ENCODE results near the gene RAD23A. TPM values are rescaled to one million over a fixed set of nuclear protein-coding genes. Genes with fewer than 3 reads are reported as not detected.
A peak's percentile ranks its signal among the peaks of the same experiment; 100 is the strongest.
"Not testable (repeated sequence)": the region's sequence is repeated elsewhere in the genome, so short reads cannot be mapped to it uniquely, and the experiment has no call there.

RAD23A gene
- polyA plus RNA-seq, 1 donor from 2014 or later = 132 TPM

- Mint-ChIP-seq H3K4me1 (peaks cover 16 to 30% (median 23%) of the 10 kb centered on the region in 3 donors), H3K36me3 (peaks cover 9% of the 10 kb centered on the region), H3K27ac (peak overlapping the region; percentile 93 to 99 (median 97)), H3K27me3 (no peaks in the 10 kb centered on the region), H3K4me3 (peak overlapping the region; percentile 88 to 93 (median 90)), H3K9me3 (no peaks in the 10 kb centered on the region)
These were observed 545 bp downstream of the RAD23A start for GRCh38 chr19:12946092-12946721.

GRCh38 chr19:12946731-12947496 lies 1.3 kb downstream of the RAD23A start:
- H3K27me3 Mint-ChIP-seq = no peaks in the 10 kb centered on the region
- peaks cover 9% of the 10 kb centered on the region for H3K36me3 Mint-ChIP-seq
- peak overlapping the region; percentile 88 to 93 (median 90) for H3K4me3 Mint-ChIP-seq
- peak overlapping the region; percentile 93 to 97 (median 96) for H3K27ac Mint-ChIP-seq
- H3K4me1 Mint-ChIP-seq = peaks cover 16 to 30% (median 23%) of the 10 kb centered on the region in 3 donors
- H3K9me3 Mint-ChIP-seq = no peaks in the 10 kb centered on the region

- Mint-ChIP-seq H3K4me3 (peak overlapping the region in 2 of 4 donors; percentile 33 to 42), H3K4me1 (peaks cover 16 to 28% (median 21%) of the 10 kb centered on the region in 3 donors), H3K27ac (peak overlapping the region in 2 of 3 donors; percentile 53 to 97), H3K36me3 (peaks cover 9% of the 10 kb centered on the region), H3K27me3 (no peaks in the 10 kb centered on the region), H3K9me3 (no peaks in the 10 kb centered on the region)
These were observed 2.3 kb downstream of the RAD23A start for GRCh38 chr19:12947702-12948611.

- peaks cover 15 to 22% (median 16%) of the 10 kb centered on the region in 3 donors for H3K4me1 Mint-ChIP-seq
- peak overlapping the region in 2 of 3 donors; percentile 19 to 90 for H3K27ac Mint-ChIP-seq
- no peaks in the 10 kb centered on the region for H3K9me3 Mint-ChIP-seq
- no peaks in the 10 kb centered on the region for H3K27me3 Mint-ChIP-seq
- H3K36me3 Mint-ChIP-seq = peaks cover 6% of the 10 kb centered on the region
- peak overlapping the region in 1 of 4 donors; percentile 42 for H3K4me3 Mint-ChIP-seq
These were observed 3.1 kb downstream of the RAD23A start for GRCh38 chr19:12948612-12949362.

- H3K27ac Mint-ChIP-seq = peak overlapping the region in 2 of 3 donors; percentile 59 to 90
- no peaks in the 10 kb centered on the region for H3K27me3 Mint-ChIP-seq
- peaks cover 6% of the 10 kb centered on the region for H3K36me3 Mint-ChIP-seq
- H3K4me1 Mint-ChIP-seq = peaks cover 18 to 25% (median 20%) of the 10 kb centered on the region in 3 donors
- peak overlapping the region in 1 of 4 donors; percentile 67 for H3K4me3 Mint-ChIP-seq
- no peaks in the 10 kb centered on the region for H3K9me3 Mint-ChIP-seq
These were observed 4.0 kb downstream of the RAD23A start for GRCh38 chr19:12949363-12950283.

GRCh38 chr19:12952050-12952449 lies 6.4 kb downstream of the RAD23A start:
- Mint-ChIP-seq H3K27ac (peak overlapping the region in 2 of 3 donors; percentile 5 to 90), H3K4me3 (peak overlapping the region in 1 of 4 donors; percentile 67), H3K4me1 (peaks cover 6 to 24% (median 16%) of the 10 kb centered on the region in 3 donors)
- H3K27me3 Mint-ChIP-seq, H3K36me3 Mint-ChIP-seq, H3K9me3 Mint-ChIP-seq: not testable (repeated sequence)

GRCh38 chr19:12952488-12953137 lies 7.0 kb downstream of the RAD23A start:
- Mint-ChIP-seq H3K9me3 (no peaks in the 10 kb centered on the region), H3K27ac (peak overlapping the region; percentile 53 to 90 (median 56)), H3K36me3 (peaks cover 6% of the 10 kb centered on the region), H3K4me1 (peaks cover 6 to 24% (median 16%) of the 10 kb centered on the region in 3 donors), H3K27me3 (no peaks in the 10 kb centered on the region), H3K4me3 (peak overlapping the region in 1 of 4 donors; percentile 67)

GRCh38 chr19:12953138-12953798 lies 7.6 kb downstream of the RAD23A start:
- Mint-ChIP-seq H3K36me3 (peaks cover 6% of the 10 kb centered on the region), H3K9me3 (no peaks in the 10 kb centered on the region), H3K4me3 (peak overlapping the region in 2 of 4 donors; percentile 32 to 67), H3K27ac (peak overlapping the region in 2 of 3 donors; percentile 53 to 97), H3K27me3 (no peaks in the 10 kb centered on the region), H3K4me1 (peaks cover 6 to 23% (median 13%) of the 10 kb centered on the region in 3 donors)

GRCh38 chr19:12953799-12954611 lies 8.3 kb downstream of the RAD23A start:
- Mint-ChIP-seq H3K4me1 (peaks cover 6 to 23% (median 13%) of the 10 kb centered on the region in 3 donors), H3K27me3 (no peaks in the 10 kb centered on the region), H3K9me3 (no peaks in the 10 kb centered on the region), H3K36me3 (peaks cover 6% of the 10 kb centered on the region), H3K4me3 (peak overlapping the region; percentile 32 to 97 (median 65)), H3K27ac (peak overlapping the region; percentile 95 to 97 (median 96))

GRCh38 chr19:12954612-12954962 lies 8.9 kb downstream of the RAD23A start:
- peaks cover 6 to 23% (median 13%) of the 10 kb centered on the region in 3 donors for H3K4me1 Mint-ChIP-seq
- peaks cover 6% of the 10 kb centered on the region for H3K36me3 Mint-ChIP-seq
- no peaks in the 10 kb centered on the region for H3K27me3 Mint-ChIP-seq
- H3K27ac Mint-ChIP-seq = peak overlapping the region; percentile 95 to 97 (median 96)
- no peaks in the 10 kb centered on the region for H3K9me3 Mint-ChIP-seq
- peak overlapping the region; percentile 44 to 97 (median 78) for H3K4me3 Mint-ChIP-seq

GRCh38 chr19:12955575-12955974 lies 9.9 kb downstream of the RAD23A start:
- not testable (repeated sequence) for H3K27me3 Mint-ChIP-seq, H3K9me3 Mint-ChIP-seq, H3K36me3 Mint-ChIP-seq
- Mint-ChIP-seq H3K4me1 (peaks cover 6 to 23% (median 13%) of the 10 kb centered on the region in 3 donors), H3K27ac (peak overlapping the region; percentile 91 to 95 (median 94)), H3K4me3 (peak overlapping the region; percentile 67 to 97 (median 85))

GRCh38 chr19:12955996-12956395 lies 10.3 kb downstream of the RAD23A start:
- peak overlapping the region; percentile 84 to 97 (median 90) for H3K4me3 Mint-ChIP-seq
- peaks cover 1% of the 10 kb centered on the region for H3K36me3 Mint-ChIP-seq
- H3K4me1 Mint-ChIP-seq = peaks cover 6 to 23% (median 15%) of the 10 kb centered on the region in 3 donors
- no peaks in the 10 kb centered on the region for H3K27me3 Mint-ChIP-seq
- no peaks in the 10 kb centered on the region for H3K9me3 Mint-ChIP-seq
- peak overlapping the region; percentile 91 to 95 (median 94) for H3K27ac Mint-ChIP-seq

Measured in IgD-negative memory B cell (primary cell).